CD4-positive, alpha-beta T cell treated with Interleukin-12 subunit alpha and Interleukin-12 subunit beta, for 1 hour (primary cell): ENCODE data around the gene DCUN1D4.

Source experiments
- DNase-seq: peaks from one replicate; pipeline ENCODE4 v3.0.0-alpha.2; 2020

Gene DCUN1D4

DNA sequence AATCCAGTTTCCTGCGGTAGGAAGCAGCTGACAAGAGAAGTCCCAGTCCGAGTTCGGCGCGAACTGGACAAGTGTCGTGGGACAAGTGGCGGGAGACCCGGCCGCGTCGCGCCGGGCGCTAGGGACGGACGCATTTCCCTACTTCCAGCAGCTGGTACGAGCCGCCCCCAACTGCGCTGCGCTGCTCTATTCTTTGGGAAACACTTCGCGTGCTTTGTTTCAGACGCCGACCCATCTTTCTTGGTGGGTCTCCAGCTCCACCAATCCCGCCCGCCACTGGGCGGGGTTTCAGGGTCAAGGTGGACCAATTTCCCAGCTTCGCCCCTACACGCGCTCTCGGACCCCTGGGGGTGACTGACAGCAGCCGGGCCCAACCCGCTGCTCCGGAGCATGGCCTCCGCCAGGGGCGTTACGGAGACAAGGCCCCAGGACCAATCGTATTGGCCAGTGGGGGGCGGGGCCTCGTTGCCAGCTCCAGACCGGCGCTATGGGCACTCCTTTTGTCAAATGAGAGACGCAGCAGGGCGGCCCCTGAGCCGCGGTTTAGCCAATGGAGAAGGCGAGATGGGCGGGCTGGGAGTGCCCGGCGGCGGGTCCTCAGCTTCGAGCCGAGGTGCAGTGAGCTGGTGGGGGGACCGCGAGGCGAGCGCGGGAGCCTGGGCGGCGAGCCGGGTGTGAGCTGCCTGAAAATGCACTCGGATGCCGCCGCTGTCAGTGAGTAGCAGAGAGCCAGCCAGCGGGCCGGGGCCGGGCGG, at the start of gene DCUN1D4:
DCUN1D4 (plus strand) TSS at position 600 of the 755 bp plus-strand sequence; CDS start at position 690, 90 bp downstream.
- DNase-seq, result peak; percentile 99

DNA sequence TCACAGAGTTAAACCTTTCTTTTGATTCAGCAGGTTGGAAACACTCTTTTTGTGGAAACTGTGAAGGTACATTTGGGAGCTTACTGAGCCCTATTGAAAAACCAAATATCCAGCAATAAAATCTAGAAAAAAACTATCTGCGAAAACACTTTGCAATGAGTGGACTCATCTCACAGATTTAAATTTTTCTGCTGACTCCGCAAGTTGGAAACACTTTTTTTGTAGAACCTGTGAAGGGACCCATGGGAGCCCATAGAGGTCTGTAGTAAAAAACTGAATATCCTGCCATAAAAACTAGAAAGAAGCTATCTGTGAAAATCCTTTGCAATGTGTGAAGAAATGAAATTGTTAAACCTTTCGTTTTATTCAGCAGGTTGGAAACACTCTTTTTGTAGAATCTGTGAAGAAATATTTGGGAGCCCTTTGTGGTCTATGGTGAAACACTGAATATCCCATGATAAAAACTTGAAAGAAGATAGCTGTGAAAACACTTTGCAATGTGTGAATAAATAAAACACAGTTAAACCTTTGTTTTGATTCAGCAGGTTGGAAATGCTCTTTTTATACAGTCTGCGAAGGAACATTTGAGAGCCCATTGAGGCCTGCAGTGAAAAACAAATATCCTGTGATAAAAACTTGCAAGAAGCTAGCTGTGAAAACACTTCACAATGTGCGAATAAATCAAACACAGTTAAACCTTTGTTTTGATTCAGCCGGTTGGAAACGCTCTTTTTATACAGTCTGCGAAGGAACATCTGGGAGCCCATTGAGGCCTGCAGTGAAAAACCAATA, 22.3 kb upstream of the DCUN1D4 start:
- no peak for DNase-seq

DNA sequence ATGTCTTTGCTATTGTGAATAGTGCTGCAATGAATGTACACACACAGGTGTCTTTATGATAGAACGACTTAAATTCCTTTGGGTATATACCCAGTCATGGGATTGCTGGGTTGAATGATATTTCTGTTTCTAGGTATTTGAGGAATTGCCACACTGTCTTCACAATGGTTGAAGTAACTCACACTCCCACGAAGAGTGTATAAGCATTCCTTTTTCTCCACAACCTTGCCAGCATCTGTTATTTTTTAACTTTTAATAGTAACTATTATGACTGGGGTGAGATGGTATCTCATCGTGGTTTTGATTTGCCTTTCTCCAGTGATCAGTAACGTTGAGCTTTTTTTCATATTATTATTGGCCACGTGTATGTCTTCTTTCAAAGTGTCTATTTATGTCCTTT, 17.6 kb upstream of the DCUN1D4 start:
- no peak for DNase-seq

DNA sequence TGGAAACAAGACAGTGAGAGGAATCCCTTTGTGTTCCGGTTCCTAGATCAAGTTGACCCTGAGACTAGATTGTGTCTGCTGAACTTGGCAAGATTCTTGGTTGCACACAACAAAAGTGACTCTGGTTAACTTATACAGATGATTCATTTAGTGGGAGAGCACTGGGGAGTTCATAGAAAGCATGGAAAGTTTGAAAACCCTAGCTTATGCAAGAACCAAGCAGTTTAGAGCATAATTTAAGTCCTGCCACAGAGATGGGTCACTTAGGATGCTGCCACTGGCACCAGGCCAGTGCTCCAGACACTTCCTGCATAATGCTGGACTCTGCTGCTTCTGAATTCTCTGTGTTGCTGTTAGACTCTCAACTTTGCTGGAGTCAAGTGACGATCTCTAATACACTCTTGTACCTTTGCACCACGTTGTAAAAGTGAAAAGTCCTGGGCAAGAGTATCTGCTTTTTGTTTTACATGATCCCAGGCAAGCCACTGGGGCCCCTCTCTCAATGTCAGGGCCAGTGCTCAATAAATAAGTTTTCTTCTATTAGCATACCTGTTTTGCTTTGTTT, 12.7 kb upstream of the DCUN1D4 start:
- no peak for DNase-seq

DNA sequence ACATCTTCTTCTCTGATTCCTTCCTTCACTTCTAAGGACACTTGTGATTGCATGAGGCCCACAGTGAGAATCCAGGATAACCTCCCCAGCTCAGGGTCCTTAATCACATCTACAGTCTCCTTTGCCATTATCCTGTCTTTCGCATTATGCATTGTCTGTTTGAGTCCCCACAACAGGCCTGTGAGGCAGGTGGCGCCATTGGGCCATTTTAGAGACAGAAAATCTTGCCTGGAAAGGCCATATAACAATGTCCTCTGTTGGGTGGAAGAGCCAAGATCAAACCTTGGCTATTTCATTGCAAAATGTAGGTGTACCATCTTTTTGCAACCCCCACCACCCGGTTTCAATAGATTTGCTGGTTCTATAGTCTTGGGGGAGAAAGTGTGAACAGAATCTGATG, 11.8 kb upstream of the DCUN1D4 start:
- DNase-seq, result peak; percentile 65

DNA sequence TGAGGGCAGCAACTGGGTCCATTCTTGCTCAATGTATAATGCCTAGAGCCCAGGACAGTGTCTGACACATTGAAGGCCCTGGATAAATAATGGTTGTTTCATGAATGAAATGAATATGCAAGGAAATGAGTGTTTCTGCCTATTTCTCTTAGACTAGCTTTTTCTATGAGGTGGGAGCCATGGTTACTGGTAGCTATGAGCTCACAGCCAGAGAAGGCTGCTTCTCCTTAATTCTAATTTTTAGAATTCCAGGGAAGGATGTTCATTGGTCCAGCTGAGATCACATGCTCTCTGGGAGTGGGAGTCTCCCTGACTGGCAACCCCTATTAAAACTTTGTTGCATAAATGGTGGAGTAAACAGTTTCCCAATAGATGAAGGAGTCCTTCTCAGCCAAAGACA, 9.7 kb upstream of the DCUN1D4 start:
- DNase-seq, result no peak

DNA sequence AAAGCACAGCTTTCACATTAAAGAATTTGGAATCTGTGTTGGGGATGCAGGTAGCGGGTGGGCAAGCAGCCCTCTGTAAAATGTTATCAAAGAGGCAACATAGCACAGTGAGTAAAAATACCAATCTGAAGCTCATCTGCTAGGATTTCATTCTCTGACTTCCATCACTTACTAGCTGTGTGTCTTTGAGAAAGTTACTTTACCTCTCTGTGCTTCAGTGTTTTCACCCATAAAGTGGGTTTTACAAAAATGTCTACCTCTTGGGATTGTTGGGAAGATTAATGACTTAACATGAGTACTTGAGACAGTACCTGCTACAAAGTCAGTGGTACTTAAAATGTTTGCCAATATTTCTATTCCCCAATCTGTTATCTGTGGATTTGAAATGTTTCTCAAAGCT, 7.9 kb upstream of the DCUN1D4 start:
- DNase-seq, result no peak

DNA sequence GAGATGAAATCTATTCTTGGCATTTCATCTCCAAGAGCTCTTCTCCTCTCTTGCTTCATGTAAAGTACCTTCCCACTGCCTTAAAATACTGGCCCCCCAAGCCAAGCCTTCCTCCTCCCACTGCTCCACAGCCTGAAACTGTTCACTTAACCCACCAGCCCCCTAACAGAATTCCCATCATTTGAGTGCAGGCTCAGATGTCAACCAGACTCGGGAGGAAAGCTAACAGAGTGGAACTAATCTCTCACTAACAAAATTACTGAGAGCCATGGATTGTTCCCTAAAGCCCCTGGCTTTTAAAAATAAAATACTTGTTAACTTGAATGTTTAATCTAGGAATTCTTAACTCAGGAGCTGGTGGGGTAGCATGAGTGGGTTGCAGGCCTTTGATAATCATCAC, 7.1 kb upstream of the DCUN1D4 start:
- DNase-seq, result no peak

DNA sequence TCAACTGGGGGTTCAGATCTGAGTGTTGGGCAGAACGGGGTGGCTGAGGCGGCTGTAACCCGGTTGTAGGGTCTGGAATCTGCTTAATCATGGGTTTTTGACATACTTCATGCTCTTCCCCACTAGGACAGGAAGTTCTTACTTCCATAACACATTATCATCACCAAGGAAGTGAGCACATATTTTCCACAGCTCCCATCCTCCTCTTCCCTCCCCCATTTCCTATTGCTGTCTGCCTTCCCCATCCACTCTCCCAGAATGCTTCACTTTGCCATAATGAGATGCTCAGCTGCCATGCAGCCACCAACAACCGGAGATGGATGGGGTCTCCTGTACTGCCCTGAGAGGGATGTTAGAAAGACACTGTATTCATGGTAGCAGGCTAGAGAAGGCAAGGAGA, 6.4 kb upstream of the DCUN1D4 start:
- no peak for DNase-seq

DNA sequence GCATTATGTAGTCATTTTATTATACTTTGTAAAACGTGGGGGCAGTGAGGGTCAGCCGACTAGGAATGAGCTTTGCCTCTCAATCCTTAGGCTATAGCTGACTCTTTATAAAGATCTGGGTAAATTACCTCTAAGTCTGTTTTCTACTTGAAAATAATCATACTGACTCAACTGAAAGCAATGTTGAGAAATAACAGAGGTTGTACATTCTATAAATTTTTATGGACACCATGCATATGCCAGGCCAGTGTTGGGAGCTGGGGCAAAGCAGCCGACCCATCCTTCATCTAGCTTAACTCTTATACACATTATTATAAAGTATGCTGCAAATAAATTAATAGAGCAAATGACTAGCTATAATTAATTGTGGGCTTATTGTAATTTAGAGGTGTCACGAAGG, 2.2 kb upstream of the DCUN1D4 start:
- no peak for DNase-seq

DNA sequence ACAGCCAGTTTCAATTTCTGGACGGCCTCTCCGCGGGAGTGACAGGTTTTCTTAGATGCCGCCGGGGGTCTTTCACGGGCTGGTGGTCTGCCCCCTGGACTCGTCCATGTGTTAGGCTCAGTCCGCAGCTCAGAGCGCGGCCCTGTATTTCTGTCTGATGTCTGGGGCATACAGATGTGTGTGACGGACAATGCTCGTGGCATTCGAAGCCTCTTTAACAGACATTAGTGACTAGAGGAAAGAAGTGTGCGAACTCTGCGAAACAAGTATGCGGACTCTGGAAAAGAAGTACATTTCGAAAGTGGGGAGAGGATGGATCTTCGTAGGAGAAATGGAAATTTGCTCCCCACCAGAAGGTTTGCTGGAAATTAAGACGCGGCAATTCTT, 793 bp upstream of the DCUN1D4 start:
- DNase-seq, result no peak

DNA sequence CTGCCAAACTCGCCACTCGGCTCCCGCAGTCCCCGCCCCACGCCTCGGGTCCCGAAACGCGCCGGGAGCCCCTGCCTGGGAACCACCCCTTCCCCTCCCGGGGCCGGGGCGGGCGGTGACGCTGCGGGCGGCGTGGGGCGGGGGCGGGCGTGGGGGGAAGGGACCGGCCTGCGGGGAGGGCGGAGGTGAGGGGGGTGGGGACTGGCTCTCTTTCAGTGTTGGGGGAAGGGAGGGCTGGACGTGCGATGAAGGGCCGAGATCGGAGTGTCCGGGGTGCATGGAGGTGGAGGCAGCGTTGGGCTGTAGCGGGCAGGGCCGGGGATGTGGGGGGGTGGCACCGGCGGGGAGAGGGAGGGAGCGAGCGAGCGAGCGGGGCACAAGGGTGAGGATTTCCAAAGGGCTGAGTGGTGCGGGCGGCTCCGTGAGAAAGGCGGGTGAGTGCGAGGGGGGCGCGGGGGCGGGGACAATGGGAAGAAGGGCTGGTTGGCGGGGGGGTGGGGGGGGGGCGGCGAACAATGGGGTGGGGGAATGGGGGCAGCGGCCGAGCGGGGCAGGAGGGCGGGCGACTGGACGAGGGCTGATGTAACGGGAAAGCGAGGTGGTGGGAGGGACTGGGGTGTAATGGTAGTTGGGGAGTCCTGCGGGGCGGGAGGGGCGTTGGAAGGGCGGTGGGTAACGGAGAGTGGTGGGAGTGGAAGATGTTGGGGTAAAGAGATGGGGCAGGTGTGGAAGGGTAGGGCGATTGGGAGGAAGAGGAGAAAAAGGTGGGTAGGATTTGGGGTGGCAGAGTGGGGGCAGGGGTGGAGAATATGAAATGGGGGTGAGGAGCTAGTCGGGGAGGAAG, 578 bp downstream of the DCUN1D4 start:
- peak; percentile 56 for DNase-seq

DNA sequence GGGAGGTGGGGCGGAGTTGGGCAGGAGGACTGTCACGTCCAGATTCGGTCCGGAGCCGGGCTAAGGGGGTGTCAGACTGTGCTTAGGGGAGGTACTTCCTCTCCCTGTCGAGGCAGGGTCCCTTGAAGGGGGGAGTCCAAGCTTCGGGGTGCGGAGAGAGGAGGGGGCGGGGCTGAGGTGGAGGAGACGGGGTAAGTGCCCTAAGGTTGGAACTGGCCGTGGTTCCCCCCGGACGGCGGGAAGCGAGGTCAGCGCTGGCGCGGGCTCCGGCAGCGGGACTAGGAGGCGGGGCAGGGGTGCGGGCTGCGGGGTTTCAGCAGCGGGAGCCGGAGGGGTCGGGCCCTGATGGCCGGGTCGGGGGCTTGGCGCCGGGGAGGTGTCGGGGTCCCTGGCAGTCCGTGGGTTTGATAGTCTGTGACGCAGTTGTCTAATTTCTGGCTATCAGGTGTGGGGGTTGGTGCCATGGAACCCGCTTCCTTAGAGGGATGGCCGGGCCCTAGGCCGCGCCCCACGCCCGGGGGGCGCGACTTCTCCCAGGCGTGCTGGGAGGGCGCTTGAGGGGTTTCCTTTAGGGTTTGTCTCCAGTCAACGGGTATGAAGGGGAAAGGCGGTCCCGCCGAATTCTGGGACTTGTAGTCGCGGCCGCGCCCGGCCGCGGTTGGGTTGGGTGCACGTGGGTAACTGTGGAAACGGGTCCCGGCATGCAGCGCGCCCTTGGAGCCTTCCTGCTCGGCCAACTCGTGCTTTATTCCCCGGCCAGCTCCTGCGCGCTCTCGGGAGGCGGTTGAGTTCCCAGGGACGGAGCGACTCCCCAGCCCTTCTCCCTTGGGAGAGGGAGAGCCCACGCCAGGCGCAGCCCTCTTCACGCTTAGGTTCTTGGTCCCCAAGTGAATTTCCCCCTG, 1.5 kb downstream of the DCUN1D4 start:
- peak; percentile 85 for DNase-seq

DNA sequence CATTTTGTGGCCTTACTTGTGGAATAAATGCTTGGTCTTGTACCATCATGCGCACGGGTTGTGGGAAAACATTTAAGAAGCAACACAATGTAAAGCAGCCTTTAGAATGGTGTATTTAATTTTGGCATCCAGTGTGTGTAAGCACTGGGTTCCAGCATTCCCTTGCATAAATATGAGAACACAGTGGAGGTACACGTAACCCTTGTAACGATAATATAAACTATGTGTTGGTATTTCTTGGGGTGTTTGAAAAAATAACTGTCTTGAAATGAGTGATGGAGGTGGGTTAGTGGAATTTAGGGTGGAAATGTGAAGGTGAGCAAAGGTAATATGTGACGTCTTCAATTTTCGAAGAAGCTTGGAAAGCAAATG, 2.1 kb downstream of the DCUN1D4 start:
- DNase-seq, result no peak

DNA sequence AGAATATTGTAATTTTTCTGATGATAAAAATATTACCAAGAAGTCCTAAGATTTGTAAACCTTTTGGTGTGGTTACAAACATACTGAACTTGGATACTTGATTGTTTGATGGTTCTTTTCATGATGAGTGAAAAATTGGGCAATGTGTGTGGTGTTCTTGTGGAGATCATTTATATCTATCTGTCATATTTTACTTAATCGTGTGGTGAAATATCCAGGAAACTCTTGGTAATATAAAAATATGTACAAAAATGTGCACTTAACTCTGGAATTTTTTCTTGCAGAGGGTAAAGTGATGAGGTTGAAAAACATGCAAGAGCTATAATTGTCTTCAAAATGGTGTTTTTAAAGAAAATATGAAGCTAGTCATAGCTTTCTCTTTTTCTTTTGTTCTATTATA, 2.8 kb downstream of the DCUN1D4 start:
- no peak for DNase-seq

DNA sequence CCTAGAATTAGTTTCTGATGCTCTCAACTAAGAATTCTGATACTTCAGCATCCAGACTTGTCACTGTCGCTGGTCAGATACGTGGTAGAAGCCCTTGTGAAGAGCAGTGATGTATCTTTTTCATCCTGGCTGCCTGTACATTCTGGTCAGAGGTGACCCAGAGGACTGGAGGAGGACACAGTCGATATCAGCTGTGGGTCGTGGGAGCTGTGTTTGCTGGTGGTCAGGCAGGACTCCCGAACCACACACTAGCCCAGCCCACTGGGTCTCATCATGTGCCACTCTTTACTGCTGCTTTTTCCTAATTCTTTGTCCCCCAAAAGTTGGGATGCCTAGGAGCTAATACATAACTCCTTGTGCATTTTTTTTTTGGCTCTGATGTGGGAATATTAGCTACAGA, 6.5 kb downstream of the DCUN1D4 start:
- no peak for DNase-seq

DNA sequence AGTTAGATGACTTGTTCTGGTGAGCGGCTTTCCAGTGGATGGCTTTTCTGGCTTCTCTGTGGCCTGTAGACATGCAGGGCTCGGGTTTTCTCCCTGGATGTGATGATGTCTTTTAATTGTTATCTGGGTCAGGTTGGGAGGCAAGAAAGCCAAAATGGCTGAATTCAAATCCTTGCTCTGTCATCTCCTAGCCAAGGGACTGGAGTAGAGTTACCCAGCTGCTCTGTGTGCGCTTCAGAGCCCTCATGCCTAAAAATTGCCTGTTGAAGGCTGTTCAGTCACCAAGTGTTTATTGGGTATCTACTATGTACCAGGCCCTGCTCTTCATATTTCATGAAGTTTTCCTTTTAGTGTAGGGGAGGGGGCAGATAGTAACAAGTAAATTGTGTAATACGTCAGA, 7.3 kb downstream of the DCUN1D4 start:
- no peak for DNase-seq

DNA sequence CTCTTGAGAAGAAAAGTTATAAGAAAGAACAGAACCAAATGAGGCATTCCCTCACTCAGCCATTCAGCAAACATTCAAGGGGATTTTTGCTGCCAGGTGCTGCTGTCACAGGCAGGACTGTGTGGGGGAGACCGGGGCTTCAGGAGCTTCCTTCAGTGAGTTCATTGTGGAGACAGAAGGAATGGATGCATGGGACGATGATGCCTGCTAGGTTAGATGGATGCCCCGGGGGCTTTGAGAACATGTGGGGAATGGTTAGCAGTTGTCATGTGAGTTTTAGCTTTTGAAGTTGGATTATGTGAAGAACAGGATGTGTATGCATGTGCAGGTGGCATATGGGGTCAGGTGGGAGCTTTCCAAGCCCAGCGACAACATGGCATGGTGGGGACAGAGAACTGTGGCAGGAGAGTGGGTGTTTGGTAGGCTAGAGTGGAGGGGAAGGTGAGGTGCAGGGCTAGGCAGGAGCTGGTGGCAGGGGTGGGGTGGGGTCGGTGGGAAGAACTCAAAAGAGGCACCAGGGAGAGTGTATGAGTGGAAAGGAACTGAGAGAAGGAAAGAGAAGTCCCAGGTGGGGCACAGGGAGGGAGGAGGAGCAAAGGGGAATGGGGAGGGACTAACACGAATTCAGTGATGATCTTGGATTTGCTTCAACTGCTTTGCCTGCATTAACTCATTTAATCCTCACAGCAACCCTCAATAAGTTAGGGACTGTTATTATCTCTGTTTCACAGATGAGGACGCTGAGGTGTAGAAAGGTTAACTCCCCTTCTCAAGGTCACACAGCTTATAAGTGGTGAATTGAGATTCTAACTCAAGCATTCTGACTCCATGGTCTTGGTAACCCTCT, 8.4 kb downstream of the DCUN1D4 start:
- DNase-seq, result no peak

DNA sequence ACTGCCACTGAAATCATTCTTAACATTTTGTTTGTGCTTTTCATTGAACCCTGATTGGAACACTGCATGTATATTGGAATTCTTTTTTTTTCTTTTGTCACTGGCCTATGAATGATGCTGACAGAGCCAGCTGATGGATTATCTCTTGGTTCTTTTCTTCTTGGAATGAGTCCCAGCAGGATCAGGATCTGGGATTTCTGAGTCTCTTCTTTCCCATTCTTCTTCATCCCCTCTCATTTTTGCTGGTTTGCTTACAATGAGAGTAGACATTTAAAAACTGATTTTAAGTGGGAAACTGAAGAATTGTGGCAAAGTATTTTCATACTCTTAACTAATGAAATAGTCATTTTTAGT, 9.0 kb downstream of the DCUN1D4 start:
- no peak for DNase-seq

DNA sequence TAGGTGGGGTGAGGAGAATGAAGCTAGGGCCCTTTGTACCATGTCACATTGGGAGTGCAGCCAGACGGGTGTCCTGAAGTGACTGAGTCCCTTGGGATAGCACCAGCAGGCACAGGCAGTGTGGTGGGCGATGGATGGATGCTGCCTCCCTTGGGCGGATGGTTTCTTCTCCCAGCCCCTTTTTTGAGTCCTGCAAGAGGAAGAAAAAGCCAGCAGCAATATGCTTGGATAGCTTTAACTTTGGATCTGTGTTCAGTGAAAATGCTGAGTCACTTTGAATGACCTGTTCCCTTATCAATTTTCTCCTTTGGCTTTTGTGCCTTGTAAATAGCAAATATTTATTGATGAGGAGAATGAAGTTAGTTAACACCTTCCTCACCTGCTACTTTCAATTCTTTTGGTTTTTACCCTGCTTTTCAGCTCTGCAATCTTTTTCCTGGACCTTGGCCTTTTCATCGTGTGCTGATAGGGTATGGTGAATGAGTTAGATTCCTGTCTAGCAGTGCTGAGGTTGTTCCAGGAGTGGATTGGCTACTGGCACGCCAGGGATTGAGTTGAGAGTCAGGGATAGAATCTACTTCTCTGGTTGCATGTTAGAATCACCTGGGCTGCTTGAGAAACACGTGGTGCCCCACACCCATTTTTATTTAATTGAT, 10.2 kb downstream of the DCUN1D4 start:
- no peak for DNase-seq

DNA sequence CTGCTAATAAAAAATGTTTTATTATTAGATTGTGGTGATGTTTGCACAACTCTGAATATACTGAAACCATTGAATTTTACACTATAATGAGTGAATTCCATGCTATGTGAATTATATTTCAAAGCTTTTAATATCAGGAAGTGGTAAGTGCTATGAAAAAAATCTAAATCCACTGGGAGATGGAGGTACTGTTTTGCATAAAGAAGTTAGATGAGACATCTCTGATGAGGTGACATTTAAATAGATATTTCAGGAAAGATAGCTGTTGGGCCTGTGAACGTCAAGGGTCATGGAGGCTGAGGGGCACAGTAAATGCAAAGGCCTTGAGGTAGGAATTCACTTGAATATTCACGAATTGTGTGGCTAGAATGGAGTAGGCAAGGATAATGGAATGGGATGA, 12.3 kb downstream of the DCUN1D4 start:
- no peak for DNase-seq
